Measurements from ENCODE around the gene NHLRC4.

NHLRC4 gene

DNA sequence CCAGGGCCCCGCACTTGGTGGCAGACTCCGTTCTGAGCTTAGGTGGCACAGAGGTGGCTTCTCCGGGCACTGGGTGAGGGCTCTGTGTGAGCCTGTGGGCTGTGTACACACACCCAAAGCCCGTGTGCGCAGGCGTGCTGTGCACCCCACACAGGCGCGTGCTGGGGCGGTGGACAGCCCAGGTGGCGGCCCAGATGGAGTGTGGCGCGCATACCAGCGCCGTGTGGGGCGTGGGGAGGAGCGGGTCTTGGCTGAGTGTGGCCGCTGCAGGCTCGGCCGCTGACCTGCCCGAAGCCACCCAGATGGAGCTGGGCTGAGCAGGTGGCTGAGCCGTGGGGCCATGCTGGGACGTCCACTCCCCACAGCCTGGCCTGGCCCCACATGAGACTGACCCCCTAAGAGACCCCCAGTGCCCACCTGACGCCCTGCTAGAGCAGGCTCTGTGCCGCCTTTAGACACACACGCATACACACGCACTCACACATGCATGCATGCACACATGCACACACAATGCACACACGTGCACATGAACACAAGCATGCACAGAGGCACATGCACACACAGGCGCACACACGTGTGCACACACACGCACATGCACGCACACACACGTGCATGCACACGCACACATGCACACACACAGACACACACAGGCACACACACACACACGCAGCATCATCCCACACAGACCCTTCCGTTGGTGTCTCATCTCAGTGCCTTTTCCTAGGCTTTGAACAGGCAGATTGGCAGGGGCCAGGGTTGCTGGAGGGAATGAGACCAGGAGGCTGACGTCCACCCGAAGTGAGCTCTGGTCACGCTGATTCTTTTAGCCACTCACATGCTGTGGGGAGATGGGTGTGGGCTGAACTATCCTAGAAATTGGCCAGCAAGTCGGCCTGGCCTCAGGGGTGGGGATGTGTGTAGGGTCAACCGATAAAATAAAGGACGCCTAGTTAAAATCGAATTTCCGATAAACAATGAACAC lies 4.6 kb upstream of the NHLRC4 start:
- in situ Hi-C loops (cut with HindIII; ENCODE audit: low sequenced_read_pairs): no loop called here

GRCh38 chr16:563072-563644 lies 3.6 kb upstream of the NHLRC4 start:
- in situ Hi-C loops (cut with HindIII; ENCODE audit: low sequenced_read_pairs): no loop called here

- in situ Hi-C loops (cut with HindIII; ENCODE audit: low sequenced_read_pairs): no loop called here
These were observed 2.0 kb upstream of the NHLRC4 start for GRCh38 chr16:564690-565418.

GRCh38 chr16:565419-566330 lies 1.1 kb upstream of the NHLRC4 start:
- in situ Hi-C loops (cut with HindIII; ENCODE audit: low sequenced_read_pairs): no loop called here

DNA sequence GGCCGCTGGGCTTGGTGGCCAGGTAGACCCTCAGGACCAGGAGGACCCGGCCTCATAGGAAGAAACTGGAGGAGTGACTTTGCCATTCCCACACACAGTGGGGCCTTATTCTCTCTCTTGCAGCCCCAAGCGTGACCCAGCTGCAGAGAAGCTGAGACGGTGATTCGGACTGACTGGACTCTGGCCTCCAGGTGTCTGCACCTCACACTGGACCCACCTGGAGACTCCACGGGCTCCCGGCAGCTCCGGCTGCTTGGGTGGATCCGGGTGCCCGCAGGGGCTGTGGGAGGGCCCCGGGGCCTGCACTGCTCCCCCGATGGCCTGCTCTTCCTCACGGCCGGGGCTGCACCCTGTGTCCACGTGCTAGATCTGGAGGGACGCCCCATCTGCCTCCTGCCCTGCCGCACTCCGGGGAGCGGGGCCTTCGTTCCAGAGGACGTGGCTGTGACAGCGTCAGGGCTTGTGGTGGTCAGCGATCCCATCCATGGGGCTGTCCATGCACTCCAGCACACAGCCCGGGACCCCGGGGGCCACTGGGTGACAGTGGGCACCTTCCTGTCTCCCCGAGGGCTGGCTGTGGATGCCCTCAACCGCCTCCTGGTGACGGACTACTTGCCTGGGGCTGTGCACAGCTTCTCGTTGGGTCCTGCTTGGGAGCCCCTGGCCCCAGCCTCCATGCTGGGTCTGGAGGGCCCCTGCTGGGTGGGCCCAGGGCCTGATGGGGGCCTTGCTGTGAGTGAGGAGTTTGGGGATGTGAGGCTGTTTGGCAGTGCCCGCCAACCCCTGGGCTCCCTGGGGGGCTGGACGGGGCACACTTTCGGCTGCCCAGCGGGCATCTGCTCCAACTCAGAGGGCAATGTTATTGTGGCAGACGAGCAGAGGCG lies 810 bp downstream of the NHLRC4 start:
- in situ Hi-C loops (cut with HindIII; ENCODE audit: low sequenced_read_pairs): no loop called here

DNA sequence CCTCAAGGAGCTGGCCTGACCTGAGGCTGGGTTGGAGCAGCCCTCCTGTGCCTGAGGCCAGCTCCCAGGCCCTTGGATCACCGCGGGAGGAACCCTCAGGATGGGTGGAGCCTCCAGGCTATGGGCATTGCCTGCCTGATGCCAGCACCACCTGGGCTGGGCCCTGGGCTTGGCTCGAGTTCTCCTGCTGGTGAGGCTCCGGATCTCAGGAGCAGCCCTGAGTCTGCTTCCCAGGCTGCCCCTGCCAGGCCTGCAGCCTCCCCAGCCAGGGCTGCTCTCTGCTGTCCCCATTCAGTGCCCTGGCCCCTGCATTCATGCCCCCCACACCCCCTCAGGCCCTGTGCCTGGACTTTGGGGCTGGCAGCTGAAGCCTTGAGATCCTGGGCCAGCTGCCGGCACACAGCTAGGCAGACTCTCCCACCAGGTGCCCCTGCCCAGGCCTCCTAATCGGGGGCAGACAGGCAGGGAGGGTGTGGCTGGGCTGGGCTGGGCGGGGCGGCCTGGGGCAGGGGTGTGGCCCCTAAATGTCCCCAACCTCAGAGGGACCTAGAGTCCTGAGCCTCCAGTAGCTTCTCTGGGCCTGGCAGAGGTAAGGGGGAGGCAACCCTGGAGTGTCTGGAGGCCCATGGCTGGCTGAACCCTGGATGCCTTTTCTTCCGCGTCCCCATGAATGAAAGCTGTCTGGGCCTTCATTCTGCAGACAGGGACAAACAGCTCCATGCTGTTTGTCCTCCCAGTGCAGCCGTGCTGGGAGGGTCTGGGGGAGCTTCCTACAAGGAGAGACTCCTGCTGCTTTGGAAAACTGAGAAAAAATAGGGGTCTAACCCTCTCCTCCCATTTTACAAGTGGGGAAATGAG lies 1.8 kb downstream of the NHLRC4 start:
- in situ Hi-C loops (cut with HindIII; ENCODE audit: low sequenced_read_pairs): no loop called here

GRCh38 chr16:569445-570254 lies 2.8 kb downstream of the NHLRC4 start, which contains the start of gene PIGQ:
Gene PIGQ (plus strand): TSS chr16:569968. CDS start chr16:574075, 4,107 bp downstream.
- in situ Hi-C loops (cut with HindIII; ENCODE audit: low sequenced_read_pairs): no loop called here

GRCh38 chr16:572865-573650 lies 6.3 kb downstream of the NHLRC4 start:
- in situ Hi-C loops (cut with HindIII; ENCODE audit: low sequenced_read_pairs): no loop called here

DNA sequence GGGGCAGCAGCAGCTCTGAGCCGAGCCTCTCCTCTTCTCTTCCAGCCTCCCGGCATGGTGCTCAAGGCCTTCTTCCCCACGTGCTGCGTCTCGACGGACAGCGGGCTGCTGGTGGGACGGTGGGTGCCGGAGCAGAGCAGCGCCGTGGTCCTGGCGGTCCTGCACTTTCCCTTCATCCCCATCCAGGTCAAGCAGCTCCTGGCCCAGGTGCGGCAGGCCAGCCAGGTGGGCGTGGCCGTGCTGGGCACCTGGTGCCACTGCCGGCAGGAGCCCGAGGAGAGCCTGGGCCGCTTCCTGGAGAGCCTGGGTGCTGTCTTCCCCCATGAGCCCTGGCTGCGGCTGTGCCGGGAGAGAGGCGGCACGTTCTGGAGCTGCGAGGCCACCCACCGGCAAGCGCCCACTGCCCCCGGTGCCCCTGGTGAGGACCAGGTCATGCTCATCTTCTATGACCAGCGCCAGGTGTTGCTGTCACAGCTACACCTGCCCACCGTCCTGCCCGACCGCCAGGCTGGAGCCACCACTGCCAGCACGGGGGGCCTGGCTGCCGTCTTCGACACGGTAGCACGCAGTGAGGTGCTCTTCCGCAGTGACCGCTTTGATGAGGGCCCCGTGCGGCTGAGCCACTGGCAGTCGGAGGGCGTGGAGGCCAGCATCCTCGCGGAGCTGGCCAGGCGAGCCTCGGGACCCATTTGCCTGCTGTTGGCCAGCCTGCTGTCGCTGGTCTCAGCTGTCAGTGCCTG lies 7.4 kb downstream of the NHLRC4 start:
- in situ Hi-C loops (cut with HindIII; ENCODE audit: low sequenced_read_pairs): no loop called here

GRCh38 chr16:575354-576196 lies 8.8 kb downstream of the NHLRC4 start:
- in situ Hi-C loops (cut with HindIII; ENCODE audit: low sequenced_read_pairs): no loop called here

- in situ Hi-C loops (cut with HindIII; ENCODE audit: low sequenced_read_pairs): no loop called here
These were observed 9.5 kb downstream of the NHLRC4 start for GRCh38 chr16:576197-576822.

DNA sequence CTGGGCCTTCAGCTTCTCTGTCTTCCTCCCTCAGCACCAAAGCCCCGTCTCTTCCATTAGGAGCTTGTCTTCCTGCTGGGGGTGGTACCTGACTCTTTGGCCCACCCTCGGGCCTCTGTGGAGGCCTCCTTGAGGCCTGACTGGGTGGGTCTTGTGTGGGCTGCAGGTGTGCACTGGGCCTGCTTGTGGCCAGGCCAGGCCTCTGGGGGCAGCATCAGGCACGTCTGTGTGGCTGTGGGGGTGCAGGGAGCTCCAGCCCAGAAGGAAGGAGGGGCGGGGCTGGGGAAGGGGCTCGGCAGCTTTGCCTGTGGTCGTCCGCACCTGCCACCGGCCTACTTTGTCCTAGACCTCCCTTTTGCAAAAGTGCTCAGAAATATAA lies 10.0 kb downstream of the NHLRC4 start:
- in situ Hi-C loops (cut with HindIII; ENCODE audit: low sequenced_read_pairs): no loop called here

DNA sequence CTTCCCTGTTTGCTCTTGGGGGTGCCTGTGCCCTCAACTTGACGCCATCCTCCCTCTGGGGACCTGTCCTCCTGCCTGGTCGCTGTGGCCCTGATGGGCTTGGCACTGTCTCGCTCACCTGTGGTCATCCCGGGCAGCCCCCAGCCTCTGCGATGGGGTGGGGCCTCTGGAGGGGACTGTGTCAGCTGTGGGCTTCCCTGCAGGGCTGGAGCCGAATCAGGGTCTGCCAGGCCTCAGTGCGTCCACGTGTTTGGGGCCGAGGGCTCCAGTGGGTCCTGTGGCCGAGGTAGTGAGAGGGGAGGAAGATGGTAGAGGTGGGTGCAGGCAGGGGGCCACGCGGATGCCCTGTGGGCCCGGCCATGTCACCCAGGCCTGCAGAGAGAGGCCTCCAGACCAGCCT lies 11.0 kb downstream of the NHLRC4 start:
- in situ Hi-C loops (cut with HindIII; ENCODE audit: low sequenced_read_pairs): no loop called here

DNA sequence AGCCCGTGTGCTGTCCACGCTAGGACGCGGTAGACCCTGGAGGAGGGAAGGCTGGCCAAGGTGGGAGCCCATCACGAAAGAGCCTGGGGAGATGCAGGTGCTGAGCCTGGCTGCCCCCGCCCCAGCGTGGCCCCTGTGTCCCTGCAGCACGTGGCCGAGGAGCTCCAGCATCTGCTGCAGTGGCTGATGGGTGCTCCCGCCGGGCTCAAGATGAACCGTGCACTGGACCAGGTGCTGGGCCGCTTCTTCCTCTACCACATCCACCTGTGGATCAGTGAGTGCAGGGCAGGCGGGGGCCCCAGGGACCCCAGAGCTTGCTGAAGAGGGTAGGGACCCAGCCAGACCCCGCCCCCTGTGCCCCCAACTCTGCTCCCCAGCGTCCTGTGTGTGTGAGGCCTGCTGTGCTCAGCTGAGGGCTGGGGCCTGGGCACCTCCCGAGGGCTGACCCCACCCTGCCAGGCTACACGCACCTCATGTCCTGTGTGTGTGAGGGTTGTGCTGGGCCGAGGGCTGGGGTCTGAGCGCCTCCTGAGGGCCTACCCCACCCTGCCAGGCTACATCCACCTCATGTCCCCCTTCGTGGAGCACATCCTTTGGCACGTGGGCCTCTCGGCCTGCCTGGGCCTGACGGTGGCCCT lies 11.5 kb downstream of the NHLRC4 start:
- in situ Hi-C loops (cut with HindIII; ENCODE audit: low sequenced_read_pairs): no loop called here
